Transverse colon (tissue), 4 donors: ENCODE data around the gene VSIG2.

Experiments
- EP300 ChIP-seq: sonication (generic); formaldehyde crosslinking; IDR thresholded peaks from one replicate; pipeline ENCODE4 v1.6.1; 2017; ENCODE audit warnings: antibody characterized with exemption, low read depth
- POLR2A ChIP-seq: fragments of 450-650 bp; IDR thresholded peaks from one replicate; pipeline ENCODE4 v1.6.1; 2016; ENCODE audit warnings: antibody characterized with exemption, mild to moderate bottlenecking, moderate library complexity
- POLR2AphosphoS5 ChIP-seq, 3 donors: sonication (generic); formaldehyde crosslinking; IDR thresholded peaks; one replicate each; pipeline ENCODE4 v1.6.1; 2016; ENCODE audit warnings: antibody characterized with exemption in 3 of 3
- TF ChIP-seq, protein P1 (sequence below), 5 experiments: fragments of 200-600 bp in 3 of 5; fragments of 450-650 bp in 2 of 5; sonication (generic) in 3 of 5; IDR thresholded peaks; 1 replicate in 2 of 5; 2 replicates in 3 of 5; pipeline ENCODE4 v1.5.1; 2016 to 2017; ENCODE audit warnings: antibody characterized with exemption in 5 of 5, inconsistent platforms in 3 of 5, mild to moderate bottlenecking in 2 of 5, moderate library complexity in 1 of 5

DNA sequence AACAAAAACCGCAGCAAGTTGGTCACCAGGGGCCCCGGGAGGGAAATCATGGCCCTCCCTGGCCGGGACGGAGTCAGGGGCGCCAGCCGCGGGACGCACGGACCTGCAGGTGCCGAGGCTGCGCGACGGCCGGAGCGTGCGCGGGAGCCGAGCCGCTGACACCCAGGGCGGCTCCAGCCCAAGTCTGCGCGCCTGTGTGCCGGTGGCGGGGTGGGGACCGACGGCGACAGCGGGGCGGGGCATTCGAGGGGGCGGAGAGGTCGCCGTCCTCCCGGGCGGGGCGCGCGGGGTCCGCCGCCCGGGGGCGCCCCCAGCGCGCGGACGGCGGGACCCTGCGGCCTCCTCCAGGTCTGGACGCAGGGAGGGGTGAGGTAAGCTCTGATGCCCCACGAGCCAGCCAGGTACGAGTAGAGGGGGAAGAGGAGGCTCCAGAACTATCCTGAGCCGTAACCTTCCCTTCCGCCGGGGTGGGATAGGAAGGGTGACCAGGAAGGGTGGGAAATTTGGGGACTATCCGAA lies 10.1 kb upstream of the VSIG2 start, which contains the start of gene ESAM:
- TF ChIP-seq, protein P1, sequence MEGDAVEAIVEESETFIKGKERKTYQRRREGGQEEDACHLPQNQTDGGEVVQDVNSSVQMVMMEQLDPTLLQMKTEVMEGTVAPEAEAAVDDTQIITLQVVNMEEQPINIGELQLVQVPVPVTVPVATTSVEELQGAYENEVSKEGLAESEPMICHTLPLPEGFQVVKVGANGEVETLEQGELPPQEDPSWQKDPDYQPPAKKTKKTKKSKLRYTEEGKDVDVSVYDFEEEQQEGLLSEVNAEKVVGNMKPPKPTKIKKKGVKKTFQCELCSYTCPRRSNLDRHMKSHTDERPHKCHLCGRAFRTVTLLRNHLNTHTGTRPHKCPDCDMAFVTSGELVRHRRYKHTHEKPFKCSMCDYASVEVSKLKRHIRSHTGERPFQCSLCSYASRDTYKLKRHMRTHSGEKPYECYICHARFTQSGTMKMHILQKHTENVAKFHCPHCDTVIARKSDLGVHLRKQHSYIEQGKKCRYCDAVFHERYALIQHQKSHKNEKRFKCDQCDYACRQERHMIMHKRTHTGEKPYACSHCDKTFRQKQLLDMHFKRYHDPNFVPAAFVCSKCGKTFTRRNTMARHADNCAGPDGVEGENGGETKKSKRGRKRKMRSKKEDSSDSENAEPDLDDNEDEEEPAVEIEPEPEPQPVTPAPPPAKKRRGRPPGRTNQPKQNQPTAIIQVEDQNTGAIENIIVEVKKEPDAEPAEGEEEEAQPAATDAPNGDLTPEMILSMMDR (IDR thresholded peaks at IDR 0.05) = no peak
- TF ChIP-seq EP300 (no peak), POLR2A (peak; percentile 40), POLR2AphosphoS5 (IDR thresholded peaks at IDR 0.05) (peak; percentile 25 to 86 (median 81))
